Ovary (tissue), 9 donors: Measurements from ENCODE around the gene ZHX3. TPM values are rescaled to one million over a fixed set of nuclear protein-coding genes. Genes with fewer than 3 reads are reported as not detected.

ENCODE experiments used
- DNase-seq, 5 donors: peaks; one replicate each; pipeline ENCODE4 v3.0.0-alpha.2; 2019 to 2020
- H3K27ac ChIP-seq, 2 donors: fragments of 200-600 bp; one replicate each; pipeline versions ENCODE4 v1.5.1 to v1.8.0; 2019 to 2022
- H3K27me3 ChIP-seq: fragments of 200-600 bp; one replicate; pipeline ENCODE4 v1.8.0; 2022
- H3K36me3 ChIP-seq: fragments of 200-600 bp; sonication (generic); one replicate; pipeline ENCODE4 v1.5.1; 2019
- H3K4me1 ChIP-seq: one replicate; pipeline ENCODE4 v1.8.1; 2013; ENCODE audit warnings: mild to moderate bottlenecking, moderate library complexity; ENCODE audit not compliant: insufficient read depth
- H3K4me3 ChIP-seq: fragments of 200-600 bp; sonication (generic); one replicate; pipeline ENCODE4 v1.5.1; 2017
- H3K9me3 ChIP-seq, 2 donors: fragments of 200-600 bp in 1 of 2; sonication (generic) in 1 of 2; one replicate each; pipeline versions ENCODE4 v1.5.1 to v1.8.1; 2013 to 2019; ENCODE audit warnings: mild to moderate bottlenecking in 1 of 2, moderate library complexity in 1 of 2
- EP300 ChIP-seq: sonication (generic); formaldehyde crosslinking; IDR thresholded peaks from one replicate; pipeline ENCODE4 v1.6.1; 2017; ENCODE audit warnings: antibody characterized with exemption
- POLR2A ChIP-seq: fragments of 450-650 bp; IDR thresholded peaks from one replicate; pipeline ENCODE4 v1.6.1; 2017; ENCODE audit warnings: antibody characterized with exemption, mild to moderate bottlenecking, moderate library complexity
- WGBS, 3 donors: extraction: QIAGEN DNeasy Blood & Tissue Kit in 1 of 3; methylation state at CpG; one replicate each; pipeline versions ENCODE4 v1.1.5 to v1.1.7; 2013 to 2017; 5-methylcytosine and 5-hydroxymethylcytosine counted together
- intact Hi-C, 4 donors: fragments of 100-400 bp; cut with DNase I; formaldehyde crosslinking; loops; one replicate each; pipeline versions ENCODE4 v1.11.0 to v1.15.1; 2022 to 2023
- polyA plus RNA-seq, 2 donors: library from polyadenylated mRNA; stranded (reverse); fragments of 200-250 nt in 1 of 2; fragments of 350-450 nt in 1 of 2; fragmentation: Illumina TruSeq in 1 of 2; extraction: RNeasy Lipid Tissue Mini Kit (QIAGEN cat#74804) in 1 of 2; gene quantifications; one replicate each; pipeline ENCODE4 v1.2.3, GENCODE V29; 2013 to 2014
- total RNA-seq, 7 donors: library from RNA; depleted of rRNA in 2 of 7; stranded (reverse); fragments of >200 nt in 2 of 7; fragmentation: NEBNext Ultra II Directional in 3 of 7; extraction: Animal tissue kit (Norgen Biotek cat#: 25700) in 3 of 7; gene quantifications; one replicate each; pipeline versions ENCODE4 v1.1.0 to v1.2.4, GENCODE V29; 2016 to 2023
- TF ChIP-seq, protein P1 (sequence below), 3 donors: fragments of 450-650 bp in 2 of 3; fragments of 200-600 bp in 1 of 3; IDR thresholded peaks; one replicate each; pipeline versions ENCODE4 v1.5.1 to v1.8.0; 2016 to 2022; ENCODE audit warnings: antibody characterized with exemption in 3 of 3, mild to moderate bottlenecking in 1 of 3
- donor health status: DM: no; HTN: no; CAD: no; lungs with moderate emphysema.
- donor health status: DM: no; HTN: no; CAD: no.
- donor health status: Bipolar disorder and iron deficiency.
- donor health status: DM: yes; HTN: yes; CAD: no.
- donor health status: DM: no; HTN: no; CAD: no.
- donor health status: DM: yes; HTN: yes; CAD: no.

The ZHX3 gene
- total and polyA plus RNA-seq, 9 donors: 17.5 to 72.0 (median 39.6) TPM

DNA sequence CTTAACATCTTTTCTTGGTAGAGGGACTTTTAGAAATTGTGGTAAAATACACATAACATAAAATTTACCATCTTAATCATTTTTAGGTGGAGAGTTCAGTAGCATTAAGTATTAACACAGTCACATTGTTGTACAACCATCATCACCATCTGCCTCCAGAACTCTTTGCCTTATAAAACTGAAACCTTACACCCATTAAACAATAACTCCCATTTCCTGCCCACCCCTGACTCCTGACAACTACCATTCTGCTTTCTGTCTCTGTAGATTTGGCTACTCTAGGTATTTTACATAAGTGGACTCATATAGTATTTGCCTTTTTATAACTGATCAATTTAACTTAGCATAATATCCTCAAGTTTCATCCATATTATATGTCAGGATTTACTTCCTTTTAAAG lies 88.7 kb downstream of the ZHX3 start:
- no peak for DNase-seq
- no peak overlapping the region for H3K27ac ChIP-seq
- TF ChIP-seq EP300 (no peak), POLR2A (no peak)
- TF ChIP-seq, protein P1, sequence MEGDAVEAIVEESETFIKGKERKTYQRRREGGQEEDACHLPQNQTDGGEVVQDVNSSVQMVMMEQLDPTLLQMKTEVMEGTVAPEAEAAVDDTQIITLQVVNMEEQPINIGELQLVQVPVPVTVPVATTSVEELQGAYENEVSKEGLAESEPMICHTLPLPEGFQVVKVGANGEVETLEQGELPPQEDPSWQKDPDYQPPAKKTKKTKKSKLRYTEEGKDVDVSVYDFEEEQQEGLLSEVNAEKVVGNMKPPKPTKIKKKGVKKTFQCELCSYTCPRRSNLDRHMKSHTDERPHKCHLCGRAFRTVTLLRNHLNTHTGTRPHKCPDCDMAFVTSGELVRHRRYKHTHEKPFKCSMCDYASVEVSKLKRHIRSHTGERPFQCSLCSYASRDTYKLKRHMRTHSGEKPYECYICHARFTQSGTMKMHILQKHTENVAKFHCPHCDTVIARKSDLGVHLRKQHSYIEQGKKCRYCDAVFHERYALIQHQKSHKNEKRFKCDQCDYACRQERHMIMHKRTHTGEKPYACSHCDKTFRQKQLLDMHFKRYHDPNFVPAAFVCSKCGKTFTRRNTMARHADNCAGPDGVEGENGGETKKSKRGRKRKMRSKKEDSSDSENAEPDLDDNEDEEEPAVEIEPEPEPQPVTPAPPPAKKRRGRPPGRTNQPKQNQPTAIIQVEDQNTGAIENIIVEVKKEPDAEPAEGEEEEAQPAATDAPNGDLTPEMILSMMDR (IDR thresholded peaks at IDR 0.05): no peak
- no peak overlapping the region for H3K4me3 ChIP-seq
- no peaks in the 10 kb centered on the region for H3K27me3 ChIP-seq
- intact Hi-C loops: loop anchor here in 2 of 4 donors (5.0 to 10.0 kb wide), 2 partner anchors 47 to 64 kb away; no protein-coding TSS in a partner anchor
- no peaks in the 10 kb centered on the region for H3K36me3 ChIP-seq
- peaks cover 9% of the 10 kb centered on the region for H3K4me1 ChIP-seq
- H3K9me3 ChIP-seq: no peaks in the 10 kb centered on the region

DNA sequence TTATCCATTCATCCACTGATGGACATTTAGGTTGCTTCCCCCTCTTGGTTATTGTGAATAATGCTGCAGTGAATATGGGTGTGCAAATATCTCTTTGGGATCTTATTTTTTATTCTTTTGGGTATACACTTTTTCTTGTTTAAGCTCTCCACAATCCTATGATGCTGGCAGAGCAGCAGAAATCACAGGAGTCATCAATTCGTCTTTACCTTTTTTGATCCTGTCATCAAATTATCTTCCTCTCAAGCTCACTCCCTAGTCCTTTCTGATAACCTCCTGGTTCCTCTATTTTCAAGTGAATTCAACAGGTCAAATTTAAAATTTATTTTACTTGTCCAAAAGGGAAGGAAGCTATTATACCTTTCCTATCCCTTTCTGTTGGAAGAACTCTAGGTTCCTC lies 91.1 kb downstream of the ZHX3 start:
- Histone ChIP-seq H3K4me1 (peaks cover 10% of the 10 kb centered on the region), H3K27ac (no peak overlapping the region), H3K36me3 (no peaks in the 10 kb centered on the region), H3K27me3 (no peaks in the 10 kb centered on the region), H3K4me3 (no peak overlapping the region), H3K9me3 (no peaks in the 10 kb centered on the region)
- intact Hi-C loops: loop anchor here in 2 of 4 donors (5.0 to 10.0 kb wide), 2 partner anchors 44 to 62 kb away; no protein-coding TSS in a partner anchor
- 91 to 97% (median 93%) methylated on average over 1 of the region's 1 CpG for WGBS, 3 donors
- TF ChIP-seq POLR2A (no peak), EP300 (no peak)
- TF ChIP-seq, protein P1 (IDR thresholded peaks at IDR 0.05): no peak
- no peak for DNase-seq

DNA sequence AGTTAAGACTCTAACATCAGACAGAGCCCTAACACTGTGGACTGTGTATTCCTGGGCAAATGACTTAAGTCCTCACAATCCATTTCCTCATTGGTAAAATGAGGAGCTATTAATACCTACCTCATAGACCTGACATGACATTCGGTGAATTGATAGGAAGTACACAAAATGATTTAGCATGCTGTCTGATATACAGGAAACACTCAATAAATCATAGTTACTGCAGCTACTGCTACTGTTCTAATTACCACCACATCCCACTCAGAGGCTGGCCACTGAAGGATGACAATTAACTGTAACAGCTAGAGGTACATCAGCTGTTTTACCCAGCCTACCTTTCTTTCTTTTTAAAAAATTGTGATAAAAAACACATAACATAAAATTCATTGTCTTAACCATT lies 92.4 kb downstream of the ZHX3 start:
- intact Hi-C loops: loop anchor here in 2 of 4 donors (5.0 to 10.0 kb wide), 2 partner anchors 43 to 60 kb away; no protein-coding TSS in a partner anchor
- 81 to 88% (median 84%) methylated on average over 1 of the region's 1 CpG for WGBS, 3 donors
- TF ChIP-seq POLR2A (no peak), EP300 (no peak)
- TF ChIP-seq, protein P1 (IDR thresholded peaks at IDR 0.05): no peak
- H3K4me3 ChIP-seq: no peak overlapping the region
- H3K9me3 ChIP-seq: no peaks in the 10 kb centered on the region
- H3K36me3 ChIP-seq: no peaks in the 10 kb centered on the region
- peaks cover 10% of the 10 kb centered on the region for H3K4me1 ChIP-seq
- DNase-seq: no peak
- H3K27me3 ChIP-seq: no peaks in the 10 kb centered on the region
- H3K27ac ChIP-seq: no peak overlapping the region

DNA sequence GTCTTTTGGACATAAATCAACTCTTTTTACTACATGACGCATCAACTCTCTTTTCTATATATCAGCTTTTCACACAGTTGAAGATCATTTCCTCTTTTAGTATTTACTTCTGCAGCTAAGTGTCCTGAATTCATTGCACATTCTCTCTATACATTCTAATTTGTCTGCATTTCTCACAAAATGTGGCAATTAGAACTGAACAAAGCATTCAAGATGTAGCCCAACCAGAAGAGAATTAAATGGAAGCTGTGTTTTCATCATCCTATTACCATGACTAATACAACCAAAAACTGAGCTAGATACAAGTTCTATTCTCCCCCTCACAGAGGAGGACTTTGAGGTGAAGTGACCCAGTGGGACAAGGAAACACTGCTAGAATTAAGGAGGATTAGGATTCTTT lies 93.2 kb downstream of the ZHX3 start:
- no peak overlapping the region for H3K27ac ChIP-seq
- 92 to 97% (median 96%) methylated on average over 1 of the region's 1 CpG for WGBS, 3 donors
- intact Hi-C loops: loop anchor here in 1 of 4 donors (10.0 kb wide), 1 partner anchor 59 kb away; no protein-coding TSS in a partner anchor

More for the DNA sequence above, 93.2 kb downstream of the ZHX3 start:
- no peak overlapping the region for H3K4me3 ChIP-seq
- H3K4me1 ChIP-seq: peaks cover 10% of the 10 kb centered on the region
- H3K36me3 ChIP-seq: no peaks in the 10 kb centered on the region
- TF ChIP-seq POLR2A: no peak
- TF ChIP-seq EP300: no peak
- TF ChIP-seq, protein P1 (IDR thresholded peaks at IDR 0.05): no peak
- H3K27me3 ChIP-seq: no peaks in the 10 kb centered on the region
- no peak for DNase-seq
- no peaks in the 10 kb centered on the region for H3K9me3 ChIP-seq
